ENCODE data around the gene WWC2.

The WWC2 gene

GRCh38 chr4:183354219-183354618 is 255.2 kb downstream of the WWC2 start:
- no peak for DNase-seq (ENCODE audit: low spot score)

DNA sequence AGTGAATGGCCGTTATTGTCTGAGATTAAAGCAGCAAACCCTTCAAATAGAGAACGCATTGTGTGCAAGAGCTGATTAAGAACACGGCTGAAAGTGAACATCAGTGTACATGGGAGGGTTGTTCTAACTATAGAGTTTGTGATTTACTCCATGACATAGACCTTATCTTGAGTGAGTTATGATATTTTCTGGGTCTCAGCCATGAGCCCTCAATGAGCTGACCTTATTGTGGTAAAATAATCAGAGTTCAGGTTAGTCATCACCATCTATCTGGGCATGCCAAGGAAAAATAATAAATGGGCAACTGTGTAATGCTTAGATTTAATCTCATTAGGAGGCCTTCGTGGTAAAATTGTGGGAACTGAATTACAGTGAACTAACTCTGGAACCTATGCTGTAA is 256.3 kb downstream of the WWC2 start:
- no peak for DNase-seq (ENCODE audit: low spot score)

- DNase-seq (ENCODE audit: low spot score): no peak
Measured at GRCh38 chr4:183356173-183356830, 257.2 kb downstream of the WWC2 start.

DNA sequence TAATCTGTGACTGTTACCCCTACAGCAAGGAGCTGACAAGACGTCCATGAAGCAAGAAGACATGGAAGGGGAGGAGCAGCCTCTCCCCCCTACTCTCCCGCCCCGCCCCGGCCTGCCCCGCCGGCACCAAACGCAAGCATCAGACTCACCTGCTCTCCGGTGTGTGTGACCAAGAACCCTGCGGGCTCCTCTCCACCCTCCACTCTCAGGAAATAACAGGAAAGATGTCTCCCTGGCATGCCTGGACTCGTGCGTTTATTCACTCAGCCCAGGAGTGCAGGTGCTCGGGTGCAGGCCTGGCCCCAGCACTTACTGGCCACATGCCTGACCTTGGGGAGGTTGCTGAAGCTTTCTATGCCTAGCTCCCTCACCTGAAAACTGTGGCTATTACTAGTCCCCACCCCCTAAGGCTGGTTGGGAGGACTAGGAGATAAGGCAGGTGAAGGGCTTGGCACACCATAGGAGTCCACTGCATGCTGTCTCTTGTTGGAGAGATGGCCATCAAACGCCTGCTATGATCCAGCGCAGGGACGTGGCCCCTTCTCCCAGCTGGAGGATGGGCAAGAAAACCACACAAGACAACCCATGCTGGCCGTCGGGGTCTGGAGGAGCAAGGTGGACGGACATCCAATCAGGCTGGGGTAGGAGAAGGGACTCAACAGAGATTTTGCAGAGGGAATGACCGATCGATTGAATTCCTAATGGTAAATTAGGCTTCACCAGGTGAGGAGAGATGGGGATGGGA is 258.0 kb downstream of the WWC2 start:
- DNase-seq (ENCODE audit: low spot score): no peak

DNA sequence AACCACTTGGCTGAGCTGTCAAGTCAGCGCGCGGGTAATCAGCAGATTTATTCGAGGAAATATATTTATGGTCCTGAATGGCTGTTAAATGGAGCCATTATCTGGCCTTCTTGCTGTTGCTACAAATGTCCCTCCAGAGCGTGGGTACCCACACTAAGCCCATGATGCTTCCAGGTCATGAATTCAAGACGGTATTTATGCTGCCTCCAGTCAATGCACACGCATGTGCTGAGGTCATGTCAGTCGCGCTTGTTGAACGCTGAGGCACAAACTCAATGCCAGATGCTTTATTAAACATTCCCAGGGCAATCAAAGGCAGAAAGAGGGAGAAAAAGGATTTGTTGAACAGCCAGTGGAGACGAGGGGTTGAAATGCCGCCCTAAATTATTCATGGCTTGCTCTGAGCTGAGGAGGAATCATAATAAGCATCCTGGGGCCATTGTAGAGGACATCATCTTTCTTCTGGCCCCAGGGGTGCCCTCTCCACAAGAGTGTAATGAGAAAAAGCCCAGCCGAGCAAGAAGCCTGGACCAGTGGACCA is 259.2 kb downstream of the WWC2 start:
- no peak for DNase-seq (ENCODE audit: low spot score)

GRCh38 chr4:183360161-183360919 is 261.3 kb downstream of the WWC2 start:
- no peak for DNase-seq (ENCODE audit: low spot score)

DNA sequence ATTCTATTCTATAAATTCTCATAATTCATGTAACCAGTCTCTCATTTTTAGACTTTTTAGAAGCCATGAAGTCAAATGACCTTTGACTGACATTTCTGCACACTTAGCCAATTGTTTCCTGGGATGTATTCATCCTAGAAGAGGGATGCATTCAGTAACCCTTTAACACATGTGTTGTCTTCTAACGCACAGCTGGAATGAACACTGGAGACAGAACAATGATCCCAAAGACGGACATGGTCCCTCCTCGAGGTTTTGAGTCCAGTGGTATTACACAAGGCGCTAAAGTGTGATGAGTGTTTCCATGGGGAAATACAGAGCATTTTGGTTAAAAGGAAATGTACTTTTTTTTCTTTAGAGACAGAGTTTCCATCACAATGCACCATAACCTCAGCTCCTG is 263.0 kb downstream of the WWC2 start:
- no peak for DNase-seq (ENCODE audit: low spot score)

DNA sequence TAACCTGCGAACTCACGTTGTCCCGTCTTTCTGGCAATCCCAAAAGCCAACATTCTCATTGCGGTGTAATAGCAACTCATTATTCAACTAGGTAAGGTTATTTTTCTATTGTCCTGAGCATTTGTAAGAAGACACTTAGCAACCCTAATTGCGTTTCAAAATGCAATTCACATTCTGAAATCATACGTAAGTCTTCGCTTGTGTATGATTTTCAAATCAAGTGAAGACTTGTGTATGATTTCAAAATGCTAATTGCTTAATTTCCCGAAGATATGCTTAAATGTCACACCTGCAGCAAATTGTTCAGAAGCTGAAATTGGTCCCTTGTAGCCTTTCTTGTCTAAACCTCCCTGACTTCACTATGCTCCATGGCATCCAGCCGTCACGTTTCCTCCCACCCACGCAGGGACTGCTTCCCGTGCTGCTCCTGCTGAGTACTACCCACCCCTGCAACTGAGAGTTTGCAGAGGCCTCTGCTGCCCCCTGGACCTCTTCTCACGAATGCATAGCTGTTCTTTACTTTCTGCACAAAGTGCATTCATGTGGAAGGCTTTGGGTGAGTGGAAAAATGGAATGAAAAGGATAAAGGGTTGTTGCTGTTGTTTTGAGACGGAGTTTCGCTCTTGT is 264.0 kb downstream of the WWC2 start:
- no peak for DNase-seq (ENCODE audit: low spot score)

DNA sequence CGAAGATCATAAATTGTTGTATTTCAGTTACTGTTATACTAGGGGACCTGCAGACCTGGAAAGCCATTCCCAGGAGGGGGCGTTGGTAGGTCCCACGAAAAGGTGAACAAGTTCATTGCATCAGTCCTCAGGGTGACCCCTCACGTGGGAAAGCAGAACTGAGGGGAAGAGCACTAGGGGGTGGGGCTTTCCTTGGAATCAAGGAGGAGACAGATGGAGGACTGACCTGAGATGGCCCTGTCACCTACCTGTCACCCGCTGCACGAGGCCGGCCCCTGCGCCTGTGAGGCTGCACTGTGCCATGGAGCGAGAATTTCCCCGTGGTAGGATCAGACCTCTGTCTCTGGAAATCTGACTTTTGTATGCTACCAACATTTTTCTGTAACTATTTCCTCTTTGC is 265.0 kb downstream of the WWC2 start:
- no peak for DNase-seq (ENCODE audit: low spot score)

GRCh38 chr4:183366206-183366835 is 267.3 kb downstream of the WWC2 start:
- DNase-seq (ENCODE audit: low spot score): no peak

DNA sequence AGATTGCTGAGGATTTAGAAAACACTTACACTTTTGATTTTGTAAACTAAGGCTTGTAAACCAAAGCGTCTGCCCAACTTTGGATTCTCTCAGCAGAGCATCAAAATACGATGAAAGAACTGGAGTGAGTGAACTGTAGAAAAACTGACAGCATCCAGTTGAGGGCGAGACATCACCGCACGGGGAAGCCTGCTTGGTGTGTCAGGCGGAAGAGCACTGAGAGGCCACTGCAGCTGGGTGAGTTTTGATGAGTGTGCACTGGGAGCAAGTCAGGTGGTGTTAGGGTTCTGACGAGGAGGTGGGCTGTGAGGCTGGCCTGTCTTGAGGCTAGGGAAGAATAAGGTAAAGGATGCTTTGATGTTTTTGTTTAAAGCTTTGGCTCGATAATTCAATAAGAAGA is 270.0 kb downstream of the WWC2 start:
- no peak for DNase-seq (ENCODE audit: low spot score)
